HepG2 (cell line): ENCODE data around the gene FUZ. TPM values are rescaled to one million over a fixed set of nuclear protein-coding genes. Genes with fewer than 3 reads are reported as not detected.

Experiments
- ATAC-seq: fragments of 200-7000 bp; cut with Tn5 transposase; 3 replicates; pipeline ENCODE4 v1.9.1; 2020; ENCODE audit warnings: mild to moderate bottlenecking, moderate library complexity
- BruUV-seq: library from RNA; stranded (reverse); fragments of 400-500 nt; replicated peaks from 2 replicates; lab custom pipeline; 2021; lab: Mats Ljungman, UMichigan
- CTCF ChIA-PET: fragments of 300-600 bp; formaldehyde crosslinking; extraction: SDS; loops from one replicate; lab custom pipeline; 2021; ENCODE audit warnings: low total read pairs, inconsistent platforms, low intra/inter-chr PET ratio; lab: Yijun Ruan, JAX
- POLR2A ChIA-PET: fragments of 350-600 bp; sonication (Branson Sonifier 250); formaldehyde crosslinking; loops from one replicate; lab custom pipeline; 2020; ENCODE audit warnings: antibody characterized with exemption, inconsistent platforms; lab: Yijun Ruan, JAX
- DNase-seq: peaks from one replicate; pipeline ENCODE4 v3.0.0-alpha.2; 2015; ENCODE audit warnings: low spot score
- FAIRE-seq: peaks from 3 replicates; lab custom pipeline; 2011; peaks lifted over from hg19 to GRCh38; lab: Jason Lieb, UNC
- H2AFZ ChIP-seq: one replicate; pipeline ENCODE4 v1.6.1; 2011; ENCODE audit warnings: low read length, inconsistent platforms
- H3K27ac ChIP-seq: fragments of 300-600 bp; 3 replicates; pipeline ENCODE4 v1.8.0; 2011; ENCODE audit warnings: mixed run types, mild to moderate bottlenecking, mixed read lengths, low read length, inconsistent platforms; ENCODE audit not compliant: insufficient read depth; ENCODE audit errors: extremely low read length
- H3K27me3 ChIP-seq, 2 experiments: fragments of 200-600 bp in 1 of 2; 2 replicates in 1 of 2; 3 replicates in 1 of 2; pipeline versions ENCODE4 v1.6.0 to v1.8.0; 2011; ENCODE audit warnings: low read length in 2 of 2, mild to moderate bottlenecking in 2 of 2, moderate library complexity in 2 of 2, inconsistent platforms in 1 of 2; ENCODE audit not compliant: insufficient read depth in 2 of 2, control insufficient read depth in 1 of 2
- H3K36me3 ChIP-seq, 2 experiments: fragments of 200-600 bp in 1 of 2; replicated peaks in 1 of 2; 2 replicates in 1 of 2; 3 replicates in 1 of 2; pipeline versions ENCODE4 v1.5.1 to v1.8.0; 2011; ENCODE audit warnings: low read length in 2 of 2, inconsistent platforms in 1 of 2; ENCODE audit not compliant: insufficient read depth in 2 of 2, control insufficient read depth in 1 of 2
- H3K4me1 ChIP-seq: 2 replicates; pipeline ENCODE4 v1.5.1; 2012; ENCODE audit warnings: low read length, inconsistent platforms; ENCODE audit not compliant: insufficient read depth
- H3K4me2 ChIP-seq: 2 replicates; pipeline ENCODE4 v1.6.0; 2011; ENCODE audit warnings: low read depth, low read length, inconsistent platforms
- H3K4me3 ChIP-seq, 3 experiments: fragments of 200-600 bp in 1 of 3; sonication (generic), shearing (Covaris generic) in 1 of 3; replicated peaks in 1 of 3; 2 replicates each; pipeline ENCODE4 v1.5.1; 2011 to 2016; ENCODE audit warnings: low read length in 3 of 3, inconsistent platforms in 2 of 3, low read depth in 2 of 3, mild to moderate bottlenecking in 2 of 3, control low read depth in 1 of 3, mixed read lengths in 1 of 3; ENCODE audit not compliant: insufficient read depth in 1 of 3
- H3K79me2 ChIP-seq: one replicate; pipeline ENCODE4 v1.6.1; 2011; ENCODE audit warnings: low read length, inconsistent platforms; ENCODE audit not compliant: insufficient read depth
- H3K9ac ChIP-seq: 2 replicates; pipeline ENCODE4 v1.6.0; 2011; ENCODE audit warnings: mild to moderate bottlenecking, low read depth, low read length, inconsistent platforms; ENCODE audit not compliant: insufficient read depth
- H3K9me3 ChIP-seq: 2 replicates; pipeline ENCODE4 v1.5.1; 2012; ENCODE audit warnings: mild to moderate bottlenecking, low read length
- H4K20me1 ChIP-seq: 2 replicates; pipeline ENCODE4 v1.6.0; 2011; ENCODE audit warnings: inconsistent platforms, mild to moderate bottlenecking, low read length, moderate library complexity; ENCODE audit not compliant: insufficient read depth
- CHD2 ChIP-seq: IDR thresholded peaks from 2 replicates; pipeline ENCODE4 v1.6.1; 2011; ENCODE audit warnings: low read depth, low read length, improper control_type of control experiment
- CSRNP1 ChIP-seq: sonication (generic); formaldehyde crosslinking; IDR thresholded peaks from 2 replicates; pipeline ENCODE4 v1.8.1; 2023; ENCODE audit warnings: mild to moderate bottlenecking, missing genetic modification reagents
- FOXK2 ChIP-seq: fragments of 450-650 bp; IDR thresholded peaks from 2 replicates; pipeline ENCODE4 v1.6.1; 2016
- GABPB1 ChIP-seq: IDR thresholded peaks from 2 replicates; pipeline ENCODE4 v1.6.1; 2016; ENCODE audit warnings: mild to moderate bottlenecking, missing genetic modification reagents, moderate library complexity, missing compliant biosample characterization
- HOXA3 ChIP-seq: sonication (generic); formaldehyde crosslinking; IDR thresholded peaks from 2 replicates; pipeline ENCODE4 v1.5.0; 2020; ENCODE audit warnings: missing genetic modification reagents
- IRF2 ChIP-seq: IDR thresholded peaks from 2 replicates; pipeline ENCODE4 v1.6.1; 2018; ENCODE audit warnings: missing genetic modification reagents, missing compliant biosample characterization
- KDM5A ChIP-seq: fragments of 200-600 bp; sonication (generic); IDR thresholded peaks from 2 replicates; pipeline ENCODE4 v1.7.0; 2018; ENCODE audit warnings: antibody characterized with exemption, mild to moderate bottlenecking, low read length, borderline replicate concordance
- MXD4 ChIP-seq: IDR thresholded peaks from 2 replicates; pipeline ENCODE4 v1.6.1; 2016; ENCODE audit warnings: mild to moderate bottlenecking, missing biosample characterization, missing genetic modification reagents
- POLR2AphosphoS5 ChIP-seq: IDR thresholded peaks from 2 replicates; pipeline ENCODE4 v1.6.1; 2012; ENCODE audit warnings: low read depth, low read length
- PRDM10 ChIP-seq: sonication (generic); formaldehyde crosslinking; IDR thresholded peaks from 2 replicates; pipeline ENCODE4 v1.4.0; 2020; ENCODE audit warnings: low read depth, missing genetic modification reagents
- PRMT3 ChIP-seq: sonication (generic); formaldehyde crosslinking; IDR thresholded peaks from 2 replicates; pipeline ENCODE4 v1.8.1; 2022; ENCODE audit warnings: low read depth, mild to moderate bottlenecking, moderate library complexity, missing genetic modification reagents, borderline replicate concordance
- SP5 ChIP-seq: IDR thresholded peaks from 2 replicates; pipeline ENCODE4 v1.6.1; 2016; ENCODE audit warnings: low read depth, borderline replicate concordance
- TBL1XR1 ChIP-seq: fragments of 150-350 bp; IDR thresholded peaks from 2 replicates; pipeline ENCODE4 v1.6.1; 2014; ENCODE audit warnings: borderline replicate concordance, low read length; ENCODE audit not compliant: partially characterized antibody
- THAP11 ChIP-seq: IDR thresholded peaks from 2 replicates; pipeline ENCODE4 v1.6.1; 2016; ENCODE audit warnings: missing biosample characterization, missing genetic modification reagents
- ZMAT3 ChIP-seq: sonication (generic); formaldehyde crosslinking; conservative IDR thresholded peaks from 2 replicates; pipeline ENCODE4 v1.7.0; 2021; ENCODE audit warnings: missing genetic modification reagents
- ZNF230 ChIP-seq: sonication (generic); formaldehyde crosslinking; IDR thresholded peaks from 2 replicates; pipeline ENCODE4 v1.4.0; 2020; ENCODE audit warnings: mild to moderate bottlenecking, missing genetic modification reagents
- ZNF383 ChIP-seq: sonication (generic); formaldehyde crosslinking; IDR thresholded peaks from 2 replicates; pipeline ENCODE4 v1.4.0; 2020; ENCODE audit warnings: missing genetic modification reagents, mild to moderate bottlenecking, borderline replicate concordance
- ZNF614 ChIP-seq: IDR thresholded peaks from 2 replicates; pipeline ENCODE4 v1.6.1; 2018; ENCODE audit warnings: missing biosample characterization, missing genetic modification reagents, inconsistent platforms, borderline replicate concordance
- ZSCAN22 ChIP-seq: sonication (generic); formaldehyde crosslinking; IDR thresholded peaks from 2 replicates; pipeline ENCODE4 v1.4.0; 2020; ENCODE audit warnings: mild to moderate bottlenecking, missing genetic modification reagents
- WGBS: methylation state at CpG from one replicate; pipeline ENCODE4 v1.1.6; 2017; ENCODE audit warnings: low lambda C conversion rate; 5-methylcytosine and 5-hydroxymethylcytosine counted together
- in situ Hi-C: cut with HindIII; loops from 2 replicates; pipeline ENCODE4 v1.10.0; 2017; ENCODE audit warnings: low pct_unique_long_range_greater_than_20kb; ENCODE audit not compliant: extremely low pct_ligation_motif_present
- intact Hi-C: fragments of 100-400 bp; cut with micrococcal nuclease; formaldehyde crosslinking; loops from one replicate; pipeline ENCODE4 v1.10.0; 2022; ENCODE audit not compliant: unreplicated experiment
- polyA plus RNA-seq, 8 experiments: library from polyadenylated mRNA; depleted of rRNA in 3 of 8; stranded (reverse) in 7 of 8; unstranded in 1 of 8; fragments of >200 nt; fragmentation: Illumina TruSeq in 4 of 8; extraction: Trizol in 4 of 8; gene quantifications; 2 replicates each; pipeline versions ENCODE4 v1.2.1 to v1.2.3, GENCODE V29; 2011 to 2016; ENCODE audit warnings: low read depth in 4 of 8, missing spikeins in 1 of 8, mixed read lengths in 1 of 8; ENCODE audit not compliant: insufficient read depth in 1 of 8
- total RNA-seq, 5 experiments: library from RNA; depleted of rRNA; stranded (reverse); fragments of >200 nt; fragmentation: Illumina TruSeq; extraction: Trizol; gene quantifications; 2 replicates each; pipeline ENCODE4 v1.2.3, GENCODE V29; 2016; ENCODE audit warnings: low read depth in 1 of 5

FUZ gene
- total and polyA plus RNA-seq, 2 of the 13 experiments (the other 11 are each of a cell fraction or from before 2014, with no cell fraction given) = 0.08 TPM; not detected in 1

GRCh38 chr19:49766007-49766929, 46.8 kb downstream of the FUZ start:
- Histone ChIP-seq H4K20me1 (no peaks in the 10 kb centered on the region), H3K36me3 (no peaks in the 10 kb centered on the region), H3K4me1 (peaks cover 59% of the 10 kb centered on the region), H3K9ac (peak overlapping the region; percentile 79), H3K9me3 (no peaks in the 10 kb centered on the region), H3K27me3 (no peaks in the 10 kb centered on the region; a peak in 1 of 5 replicates), H3K79me2 (peaks cover 17% of the 10 kb centered on the region), H3K4me3 (peak overlapping the region; percentile 48 to 68 (median 54)), H2AFZ (peak overlapping the region; percentile 77), H3K27ac (peak overlapping the region; percentile 93), H3K4me2 (peak overlapping the region; percentile 97)
- BruUV-seq = TSS peak; percentile 99
- ChIA-PET CTCF (no interaction called here), POLR2A (interaction anchor here (0.7 to 2.4 kb wide), 11 partner anchors 14 to 426 kb away, joined by 3 to 10 read pairs (median 3); partner anchors contain the start of genes AKT1S1, PRMT1, RPS11 and TBC1D17)
- WGBS = 2% methylated on average over 37 of the region's 53 CpGs
- peak; percentile 93 for ATAC-seq
- peak; percentile 99 for DNase-seq
- intact Hi-C loops (loop anchor here (10.0 kb wide), 1 partner anchor 49 kb away; the partner anchor contains the start of genes FUZ and MED25), in situ Hi-C loops (no loop called here)
- peak; percentile 99 for FAIRE-seq
- TF ChIP-seq CSRNP1 (CRISPR knock-in tag) = peak; percentile 66; the same call in 1 of the 2 replicates
- TF ChIP-seq TBL1XR1 = no peak
- TF ChIP-seq THAP11 (CRISPR knock-in tag) = peak; percentile 87
- no peak for TF ChIP-seq ZNF383 (CRISPR knock-in tag)
- peak; percentile 78 for TF ChIP-seq POLR2AphosphoS5
- peak; percentile 94; the same call in 1 of the 2 replicates for TF ChIP-seq GABPB1
- peak; percentile 88 for TF ChIP-seq PRDM10 (CRISPR knock-in tag)
- TF ChIP-seq SP5 (CRISPR knock-in tag) = peak; percentile 61; the same call in 1 of the 2 replicates
- no peak for TF ChIP-seq ZNF230
- no peak for TF ChIP-seq ZSCAN22 (CRISPR knock-in tag)
- TF ChIP-seq PRMT3 = no peak
- peak; percentile 33; the same call in 1 of the 2 replicates for TF ChIP-seq HOXA3 (CRISPR knock-in tag)
- TF ChIP-seq FOXK2 = peak; percentile 69; the same call in 1 of the 2 replicates
- TF ChIP-seq ZMAT3 (CRISPR knock-in tag) = 0 out of 2 replicates have a peak, but pooled peaks have one; percentile 50
- TF ChIP-seq IRF2 (CRISPR knock-in tag) = peak; percentile 54; the same call in 1 of the 2 replicates
- TF ChIP-seq CHD2 = peak; percentile 13; the same call in 1 of the 2 replicates
- TF ChIP-seq ZNF614 = peak; percentile 51; the same call in 1 of the 2 replicates
- peak; percentile 61; the same call in 1 of the 2 replicates for TF ChIP-seq MXD4 (CRISPR knock-in tag)
- peak; percentile 62; the same call in 1 of the 2 replicates for TF ChIP-seq KDM5A
